Testis (tissue), 3 donors: ENCODE data around the gene PRSS16. TPM values are rescaled to one million over a fixed set of nuclear protein-coding genes. Genes with fewer than 3 reads are reported as not detected.
"Not testable (repeated sequence)": the region's sequence is repeated elsewhere in the genome, so short reads cannot be mapped to it uniquely, and the experiment has no call there.

Experiments used
- DNase-seq: peaks from one replicate; pipeline ENCODE4 v3.0.0-alpha.2; 2019
- H3K27ac ChIP-seq, 2 donors: fragments of 200-600 bp; sonication (generic); one replicate each; pipeline ENCODE4 v1.5.1; 2019
- H3K27me3 ChIP-seq: fragments of 200-600 bp; sonication (generic); one replicate; pipeline ENCODE4 v1.5.1; 2019
- H3K36me3 ChIP-seq: fragments of 200-600 bp; sonication (generic); one replicate; pipeline ENCODE4 v1.5.1; 2017; ENCODE audit warnings: low read depth; ENCODE audit errors: missing control alignments
- H3K4me1 ChIP-seq: fragments of 200-600 bp; sonication (generic); one replicate; pipeline ENCODE4 v1.5.1; 2019
- H3K4me3 ChIP-seq, 2 donors: fragments of 200-600 bp; sonication (generic); one replicate each; pipeline ENCODE4 v1.5.1; 2017 to 2019
- H3K9me3 ChIP-seq: fragments of 200-600 bp; sonication (generic); one replicate; pipeline ENCODE4 v1.5.1; 2017
- CTCF ChIP-seq, 3 experiments: fragments of 450-650 bp in 2 of 3; fragments of 200-600 bp in 1 of 3; sonication (generic) in 1 of 3; IDR thresholded peaks; one replicate each; pipeline ENCODE4 v1.5.1; 2016 to 2019; ENCODE audit warnings: antibody characterized with exemption in 3 of 3, mild to moderate bottlenecking in 2 of 3, moderate library complexity in 1 of 3
- POLR2A ChIP-seq: fragments of 450-650 bp; IDR thresholded peaks from one replicate; pipeline ENCODE4 v1.6.1; 2017; ENCODE audit warnings: antibody characterized with exemption, mild to moderate bottlenecking, moderate library complexity
- WGBS, 2 donors: methylation state at CpG; one replicate each; pipeline ENCODE4 v1.1.5; 2018; 5-methylcytosine and 5-hydroxymethylcytosine counted together
- intact Hi-C: fragments of 100-400 bp; cut with DNase I; formaldehyde crosslinking; loops from one replicate; pipeline ENCODE4 v1.15.1; 2023; ENCODE audit warnings: low total_unique reads
- polyA plus RNA-seq: library from polyadenylated mRNA; stranded (reverse); fragments of 350-450 nt; fragmentation: Illumina TruSeq; extraction: RNeasy Lipid Tissue Mini Kit (QIAGEN cat#74804); gene quantifications from one replicate; pipeline ENCODE4 v1.2.3, GENCODE V29; 2014; ENCODE audit warnings: low read depth, low replicate concordance; ENCODE audit not compliant: insufficient read depth
- total RNA-seq, 2 donors: library from RNA; depleted of rRNA; stranded (reverse); fragments of >200 nt; gene quantifications; one replicate each; pipeline ENCODE4 v1.2.3, GENCODE V29; 2016

PRSS16 gene
- total and polyA plus RNA-seq, 3 donors from 2014 or later = 4.5 to 8.6 (median 7.9) TPM

- Histone ChIP-seq H3K27ac (no peak overlapping the region), H3K4me1 (no peaks in the 10 kb centered on the region), H3K4me3 (peak overlapping the region in 1 of 2 donors; percentile 38), H3K9me3 (no peaks in the 10 kb centered on the region), H3K27me3 (no peaks in the 10 kb centered on the region), H3K36me3 (no peaks in the 10 kb centered on the region)
- intact Hi-C loops = no loop called here
- no peak for DNase-seq
- 3% methylated on average over 22 to 30 of the region's 30 CpGs for WGBS, 2 donors
- TF ChIP-seq CTCF (IDR thresholded peaks at IDR 0.05) (no peak), POLR2A (no peak)
Measured at GRCh38 chr6:27260836-27261375, 13.4 kb downstream of the PRSS16 start.

- TF ChIP-seq CTCF (IDR thresholded peaks at IDR 0.05) (no peak), POLR2A (no peak)
- intact Hi-C loops = no loop called here
Measured at GRCh38 chr6:27263886-27264285, 16.4 kb downstream of the PRSS16 start.

GRCh38 chr6:27267003-27267402 is 19.5 kb downstream of the PRSS16 start:
- H3K4me1 ChIP-seq, H3K36me3 ChIP-seq, H3K4me3 ChIP-seq, DNase-seq, intact Hi-C loops, H3K9me3 ChIP-seq, H3K27ac ChIP-seq, H3K27me3 ChIP-seq: not testable (repeated sequence)
- 70 to 82% methylated on average over 3 of the region's 3 CpGs for WGBS, 2 donors

More at GRCh38 chr6:27263886-27264285, 16.4 kb downstream of the PRSS16 start:
- no peaks in the 10 kb centered on the region for H3K36me3 ChIP-seq
- no peak for DNase-seq
- no peak overlapping the region for H3K27ac ChIP-seq
- H3K4me1 ChIP-seq = no peaks in the 10 kb centered on the region
- H3K4me3 ChIP-seq = no peak overlapping the region
- no peaks in the 10 kb centered on the region for H3K9me3 ChIP-seq
- WGBS, 2 donors = 79 to 84% methylated on average over 8 of the region's 8 CpGs
- H3K27me3 ChIP-seq = no peaks in the 10 kb centered on the region

GRCh38 chr6:27267857-27268434 is 20.4 kb downstream of the PRSS16 start:
- Histone ChIP-seq H3K4me3 (no peak overlapping the region), H3K27ac (no peak overlapping the region), H3K4me1 (no peaks in the 10 kb centered on the region), H3K36me3 (no peaks in the 10 kb centered on the region), H3K27me3 (no peaks in the 10 kb centered on the region), H3K9me3 (no peaks in the 10 kb centered on the region)
- intact Hi-C loops = no loop called here
- 5 to 7% methylated on average over 22 of the region's 22 CpGs for WGBS, 2 donors
- no peak for DNase-seq
- TF ChIP-seq POLR2A (no peak), CTCF (IDR thresholded peaks at IDR 0.05) (no peak)

- intact Hi-C loops = no loop called here
Measured at GRCh38 chr6:27268803-27269202, 21.3 kb downstream of the PRSS16 start.

More at GRCh38 chr6:27268803-27269202, 21.3 kb downstream of the PRSS16 start:
- TF ChIP-seq CTCF (IDR thresholded peaks at IDR 0.05) = no peak
- no peak for TF ChIP-seq POLR2A
- no peak for DNase-seq
- H3K9me3 ChIP-seq = no peaks in the 10 kb centered on the region
- H3K27ac ChIP-seq = no peak overlapping the region
- no peaks in the 10 kb centered on the region for H3K27me3 ChIP-seq
- no peaks in the 10 kb centered on the region for H3K4me1 ChIP-seq
- H3K4me3 ChIP-seq = no peak overlapping the region
- H3K36me3 ChIP-seq = no peaks in the 10 kb centered on the region
- 45 to 53% methylated on average over 10 to 14 of the region's 14 CpGs for WGBS, 2 donors
